ENCODE data around the gene B4GALNT3.

Gene B4GALNT3

GRCh38 chr12:549476-550082 is 89.8 kb downstream of the B4GALNT3 start:
- DNase-seq (ENCODE audit: insufficient read length, low spot score): no peak
- TF ChIP-seq CTCF (IDR thresholded peaks at IDR 0.05; ENCODE audit: insufficient read depth, missing control alignments): no peak
- FAIRE-seq: no peak

GRCh38 chr12:550473-551260 is 90.9 kb downstream of the B4GALNT3 start:
- FAIRE-seq: no peak

GRCh38 chr12:552466-552865 is 92.7 kb downstream of the B4GALNT3 start:
- no peak for DNase-seq (ENCODE audit: insufficient read length, low spot score)
- no peak for FAIRE-seq
- no peak for TF ChIP-seq CTCF (IDR thresholded peaks at IDR 0.05; ENCODE audit: insufficient read depth, missing control alignments)

More at GRCh38 chr12:550473-551260, 90.9 kb downstream of the B4GALNT3 start:
- TF ChIP-seq CTCF (IDR thresholded peaks at IDR 0.05; ENCODE audit: insufficient read depth, missing control alignments): no peak
- no peak for DNase-seq (ENCODE audit: insufficient read length, low spot score)

- FAIRE-seq: no peak
- TF ChIP-seq CTCF (IDR thresholded peaks at IDR 0.05; ENCODE audit: insufficient read depth, missing control alignments): no peak
- no peak for DNase-seq (ENCODE audit: insufficient read length, low spot score)
Observed at GRCh38 chr12:553216-554000, 93.7 kb downstream of the B4GALNT3 start.

- DNase-seq (ENCODE audit: insufficient read length, low spot score) (no peak), FAIRE-seq (no peak)
- TF ChIP-seq CTCF (IDR thresholded peaks at IDR 0.05; ENCODE audit: insufficient read depth, missing control alignments): no peak
Observed at GRCh38 chr12:554001-554285, 94.2 kb downstream of the B4GALNT3 start.

- FAIRE-seq (no peak), DNase-seq (ENCODE audit: insufficient read length, low spot score) (no peak)
- TF ChIP-seq CTCF (IDR thresholded peaks at IDR 0.05; ENCODE audit: insufficient read depth, missing control alignments): no peak
Observed at GRCh38 chr12:556498-556897, 96.8 kb downstream of the B4GALNT3 start.

Data from D721Med (cell line).